ENCODE data around the gene LRIT1. TPM values are rescaled to one million over a fixed set of nuclear protein-coding genes. Genes with fewer than 3 reads are reported as not detected.

The LRIT1 gene
- total RNA-seq, 1 experiment from 2014 or later, result not detected

- H2AFZ ChIP-seq, result no peak overlapping the region
- BruUV-seq (replicated peaks), result no TSS peak
- H3F3A ChIP-seq (ENCODE audit: insufficient read depth, low read depth), result no peaks in the 10 kb centered on the region
- H3K9me2 ChIP-seq (ENCODE audit: insufficient read depth), result no peaks in the 10 kb centered on the region
- no peak for DNase-seq
- intact Hi-C loops (cut with micrococcal nuclease; ENCODE audit: unreplicated experiment), result no loop called here
- TF ChIP-seq, protein P1, sequence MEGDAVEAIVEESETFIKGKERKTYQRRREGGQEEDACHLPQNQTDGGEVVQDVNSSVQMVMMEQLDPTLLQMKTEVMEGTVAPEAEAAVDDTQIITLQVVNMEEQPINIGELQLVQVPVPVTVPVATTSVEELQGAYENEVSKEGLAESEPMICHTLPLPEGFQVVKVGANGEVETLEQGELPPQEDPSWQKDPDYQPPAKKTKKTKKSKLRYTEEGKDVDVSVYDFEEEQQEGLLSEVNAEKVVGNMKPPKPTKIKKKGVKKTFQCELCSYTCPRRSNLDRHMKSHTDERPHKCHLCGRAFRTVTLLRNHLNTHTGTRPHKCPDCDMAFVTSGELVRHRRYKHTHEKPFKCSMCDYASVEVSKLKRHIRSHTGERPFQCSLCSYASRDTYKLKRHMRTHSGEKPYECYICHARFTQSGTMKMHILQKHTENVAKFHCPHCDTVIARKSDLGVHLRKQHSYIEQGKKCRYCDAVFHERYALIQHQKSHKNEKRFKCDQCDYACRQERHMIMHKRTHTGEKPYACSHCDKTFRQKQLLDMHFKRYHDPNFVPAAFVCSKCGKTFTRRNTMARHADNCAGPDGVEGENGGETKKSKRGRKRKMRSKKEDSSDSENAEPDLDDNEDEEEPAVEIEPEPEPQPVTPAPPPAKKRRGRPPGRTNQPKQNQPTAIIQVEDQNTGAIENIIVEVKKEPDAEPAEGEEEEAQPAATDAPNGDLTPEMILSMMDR (conservative IDR thresholded peaks at IDR 0.05), result no peak
- TF ChIP-seq EZH2 (IDR thresholded peaks at IDR 0.05; ENCODE audit: low read depth), result no peak
- H3K36me3 ChIP-seq (ENCODE audit: low read depth), result no peaks in the 10 kb centered on the region
- 0 out of 2 replicates have a peak, but pooled peaks cover 3% of the 10 kb centered on the region for H4K20me1 ChIP-seq (ENCODE audit: insufficient read depth)
- peaks cover 92% of the 10 kb centered on the region for H3K27me3 ChIP-seq (ENCODE audit: insufficient read depth, low read depth)
- ChIA-PET POLR2A (ENCODE audit: unreplicated experiment) (interaction anchor here (0.7 kb wide), 1 partner anchor 1365 kb away, joined by 6 read pairs; no protein-coding TSS in a partner anchor), CTCF (no interaction called here)
- H3K4me2 ChIP-seq, result no peak overlapping the region
- no peaks in the 10 kb centered on the region for H3K4me1 ChIP-seq (replicated peaks; ENCODE audit: insufficient read depth)
- no peaks in the 10 kb centered on the region for H3K9me3 ChIP-seq (ENCODE audit: insufficient read depth, low read depth)
- H3K4me3 ChIP-seq, result no peak overlapping the region
- no peak overlapping the region for H3K27ac ChIP-seq
- no peaks in the 10 kb centered on the region for H3K79me2 ChIP-seq (ENCODE audit: low read depth)
These were observed 50.2 kb downstream of the LRIT1 start for GRCh38 chr10:84191106-84191505.

DNA sequence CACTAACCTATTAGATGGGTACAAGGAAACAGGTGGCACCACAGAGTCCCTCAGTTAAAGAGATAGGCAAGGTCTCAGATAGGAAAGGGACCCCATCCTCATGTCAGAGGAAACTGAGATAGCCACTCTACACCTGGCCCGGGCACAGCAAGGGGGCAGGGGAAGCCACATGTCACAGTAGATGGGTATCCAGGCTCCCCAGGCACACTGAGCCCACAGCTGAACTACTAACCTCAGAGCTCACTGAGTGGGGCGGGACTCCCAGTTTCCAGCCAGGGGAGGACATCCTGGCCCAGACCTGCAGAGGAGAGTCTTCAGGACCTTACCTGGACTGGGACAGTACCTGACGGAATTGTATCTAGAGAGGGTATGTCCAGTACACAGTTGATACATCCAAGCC, 50.7 kb downstream of the LRIT1 start:
- no TSS peak for BruUV-seq (replicated peaks)
- TF ChIP-seq EZH2 (IDR thresholded peaks at IDR 0.05; ENCODE audit: low read depth), result no peak
- TF ChIP-seq, protein P1 (conservative IDR thresholded peaks at IDR 0.05), result no peak
- Histone ChIP-seq H3K9me2 (ENCODE audit: insufficient read depth) (no peaks in the 10 kb centered on the region), H3K4me2 (no peak overlapping the region), H3K4me1 (replicated peaks; ENCODE audit: insufficient read depth) (no peaks in the 10 kb centered on the region), H3F3A (ENCODE audit: insufficient read depth, low read depth) (no peaks in the 10 kb centered on the region), H3K36me3 (ENCODE audit: low read depth) (no peaks in the 10 kb centered on the region), H3K79me2 (ENCODE audit: low read depth) (no peaks in the 10 kb centered on the region), H3K9me3 (ENCODE audit: insufficient read depth, low read depth) (no peaks in the 10 kb centered on the region), H4K20me1 (ENCODE audit: insufficient read depth) (0 out of 2 replicates have a peak, but pooled peaks cover 3% of the 10 kb centered on the region), H3K4me3 (no peak overlapping the region), H3K27me3 (ENCODE audit: insufficient read depth, low read depth) (peaks cover 92% of the 10 kb centered on the region), H2AFZ (no peak overlapping the region), H3K27ac (no peak overlapping the region)
- DNase-seq, result no peak
- ChIA-PET CTCF (no interaction called here), POLR2A (ENCODE audit: unreplicated experiment) (no interaction called here)
- intact Hi-C loops (cut with micrococcal nuclease; ENCODE audit: unreplicated experiment), result no loop called here

DNA sequence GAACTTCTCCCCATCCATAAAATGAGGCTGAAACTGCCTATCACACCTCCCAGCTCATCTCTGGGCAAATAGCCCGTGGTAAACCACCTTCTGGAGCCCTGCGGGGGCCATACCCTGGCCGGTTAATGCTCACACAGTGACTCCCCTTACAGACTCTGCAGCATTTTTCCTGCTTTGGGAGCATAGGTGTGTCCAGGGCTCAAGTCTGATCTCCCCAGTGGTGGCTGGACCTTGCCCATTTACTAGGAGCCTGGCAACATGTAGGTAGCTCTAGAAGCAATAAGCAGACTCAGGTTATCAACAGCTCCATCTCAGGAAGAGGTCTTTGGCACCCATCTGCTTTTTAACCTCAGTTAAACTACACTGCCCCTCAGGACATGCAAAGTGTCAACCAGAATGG, 52.5 kb downstream of the LRIT1 start:
- Histone ChIP-seq H3F3A (ENCODE audit: insufficient read depth, low read depth) (no peaks in the 10 kb centered on the region), H4K20me1 (ENCODE audit: insufficient read depth) (0 out of 2 replicates have a peak, but pooled peaks cover 3% of the 10 kb centered on the region), H3K4me1 (replicated peaks; ENCODE audit: insufficient read depth) (no peaks in the 10 kb centered on the region), H3K27me3 (ENCODE audit: insufficient read depth, low read depth) (peaks cover 95% of the 10 kb centered on the region), H3K36me3 (ENCODE audit: low read depth) (no peaks in the 10 kb centered on the region), H3K79me2 (ENCODE audit: low read depth) (no peaks in the 10 kb centered on the region), H3K4me2 (no peak overlapping the region), H3K27ac (no peak overlapping the region), H3K9me3 (ENCODE audit: insufficient read depth, low read depth) (no peaks in the 10 kb centered on the region), H3K9me2 (ENCODE audit: insufficient read depth) (no peaks in the 10 kb centered on the region), H3K4me3 (no peak overlapping the region), H2AFZ (no peak overlapping the region)
- DNase-seq, result no peak
- CTCF ChIA-PET, result no interaction called here
- TF ChIP-seq, protein P1 (conservative IDR thresholded peaks at IDR 0.05), result no peak
- TF ChIP-seq EZH2 (IDR thresholded peaks at IDR 0.05; ENCODE audit: low read depth), result no peak
- intact Hi-C loops (cut with micrococcal nuclease; ENCODE audit: unreplicated experiment), result no loop called here
- BruUV-seq (replicated peaks), result no TSS peak
- POLR2A ChIA-PET (ENCODE audit: unreplicated experiment), result no interaction called here

Data from PC-9 (cell line).